PC-9 (cell line): Measurements from ENCODE around the gene NEFH. TPM values are rescaled to one million over a fixed set of nuclear protein-coding genes. Genes with fewer than 3 reads are reported as not detected.
"Not testable (repeated sequence)": the region's sequence is repeated elsewhere in the genome, so short reads cannot be mapped to it uniquely, and the experiment has no call there.

Experiments used
- BruUV-seq: library from RNA; stranded (reverse); fragments of 400-500 nt; replicated peaks from 2 replicates; lab custom pipeline; 2021; lab: Mats Ljungman, UMichigan
- CTCF ChIA-PET: fragments of 300-600 bp; sonication (Branson Sonifier 250); formaldehyde crosslinking; loops from one replicate; lab custom pipeline; 2022; ENCODE audit warnings: antibody characterized with exemption; lab: Charles Lee
- POLR2A ChIA-PET: fragments of 300-600 bp; sonication (Branson Sonifier 250); formaldehyde crosslinking; loops from one replicate; lab custom pipeline; 2022; ENCODE audit warnings: antibody characterized with exemption; ENCODE audit not compliant: unreplicated experiment; lab: Charles Lee
- DNase-seq, 2 experiments: peaks; one replicate each; pipeline versions ENCODE4 v3.0.0 to v3.0.0-alpha.2; 2015 to 2022; ENCODE audit warnings: mixed read lengths in 1 of 2
- H2AFZ ChIP-seq: fragments of 200-600 bp; sonication (generic); 2 replicates; pipeline ENCODE4 v1.8.1; 2017; ENCODE audit warnings: antibody characterized with exemption
- H3F3A ChIP-seq: fragments of 200-600 bp; sonication (generic); 2 replicates; pipeline ENCODE4 v1.8.1; 2017; ENCODE audit warnings: antibody characterized with exemption, mild to moderate bottlenecking, low read depth; ENCODE audit not compliant: insufficient read depth
- H3K27ac ChIP-seq: fragments of 200-600 bp; sonication (generic); 2 replicates; pipeline ENCODE4 v1.6.1; 2016; ENCODE audit warnings: mixed run types
- H3K27me3 ChIP-seq: fragments of 200-600 bp; sonication (generic); 2 replicates; pipeline ENCODE4 v1.6.1; 2016; ENCODE audit warnings: low read depth, mixed run types; ENCODE audit not compliant: insufficient read depth
- H3K36me3 ChIP-seq: fragments of 200-600 bp; sonication (generic); 2 replicates; pipeline ENCODE4 v1.6.1; 2016; ENCODE audit warnings: low read depth, mixed run types
- H3K4me1 ChIP-seq: fragments of 200-600 bp; sonication (generic); replicated peaks from 2 replicates; pipeline ENCODE4 v1.6.1; 2016; ENCODE audit warnings: mixed run types; ENCODE audit not compliant: insufficient read depth
- H3K4me2 ChIP-seq: fragments of 200-600 bp; sonication (generic); 2 replicates; pipeline ENCODE4 v1.6.1; 2017; ENCODE audit warnings: mixed run types
- H3K4me3 ChIP-seq: fragments of 200-600 bp; sonication (generic); 2 replicates; pipeline ENCODE4 v1.6.1; 2016; ENCODE audit warnings: mixed run types
- H3K79me2 ChIP-seq: fragments of 200-600 bp; sonication (generic); 2 replicates; pipeline ENCODE4 v1.6.1; 2017; ENCODE audit warnings: low read depth, mixed run types
- H3K9me2 ChIP-seq: fragments of 200-600 bp; sonication (generic); 2 replicates; pipeline ENCODE4 v1.8.1; 2017; ENCODE audit warnings: mild to moderate bottlenecking; ENCODE audit not compliant: insufficient read depth
- H3K9me3 ChIP-seq: fragments of 200-600 bp; sonication (generic); 2 replicates; pipeline ENCODE4 v1.8.1; 2016; ENCODE audit warnings: low read depth; ENCODE audit not compliant: insufficient read depth
- H4K20me1 ChIP-seq: fragments of 200-600 bp; sonication (generic); 2 replicates; pipeline ENCODE4 v1.8.1; 2017; ENCODE audit not compliant: insufficient read depth
- EZH2 ChIP-seq: fragments of 200-600 bp; sonication (generic); IDR thresholded peaks from 2 replicates; pipeline ENCODE4 v1.8.0; 2017; ENCODE audit warnings: antibody characterized with exemption, low read depth
- intact Hi-C: fragments of 100-400 bp; cut with micrococcal nuclease; formaldehyde crosslinking; loops from one replicate; pipeline ENCODE4 v1.10.0; 2022; ENCODE audit not compliant: unreplicated experiment
- total RNA-seq: library from RNA; stranded (reverse); gene quantifications from 2 replicates; pipeline ENCODE4 v1.2.3, GENCODE V29; 2021
- TF ChIP-seq, protein P1 (sequence below): fragments of 200-600 bp; sonication (generic); conservative IDR thresholded peaks from 2 replicates; pipeline ENCODE4 v1.6.1; 2017; ENCODE audit warnings: mixed run types, antibody characterized with exemption, mild to moderate bottlenecking, moderate library complexity

NEFH gene
- total RNA-seq, 1 experiment from 2014 or later, result 6.9 TPM

DNA sequence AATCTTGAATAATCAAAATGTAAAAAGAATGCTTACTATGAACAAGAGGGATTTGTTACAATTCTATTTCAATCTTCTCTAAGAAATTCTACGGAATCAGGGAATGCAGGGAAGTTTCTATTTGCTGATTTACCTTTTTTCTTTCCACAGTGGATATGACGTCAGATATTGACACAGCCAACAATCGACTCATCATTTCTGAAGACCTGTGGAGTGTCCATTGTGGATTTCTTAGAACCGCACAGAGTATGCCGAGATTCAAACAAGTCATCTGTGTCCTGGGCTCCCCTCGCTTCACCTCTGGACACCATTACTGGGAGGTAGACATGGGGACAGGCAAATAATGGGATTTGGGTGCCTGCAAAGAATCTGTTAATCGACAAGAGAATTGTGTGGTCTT lies 45.7 kb upstream of the NEFH start:
- H3K9me2 ChIP-seq, result no peaks in the 10 kb centered on the region
- H4K20me1 ChIP-seq, result no peaks in the 10 kb centered on the region
- no peaks in the 10 kb centered on the region for H3K79me2 ChIP-seq
- intact Hi-C loops, result no loop called here
- H3K36me3 ChIP-seq, result no peaks in the 10 kb centered on the region
- DNase-seq, result no peak
- BruUV-seq, result no TSS peak
- no peak for TF ChIP-seq EZH2
- TF ChIP-seq, protein P1, sequence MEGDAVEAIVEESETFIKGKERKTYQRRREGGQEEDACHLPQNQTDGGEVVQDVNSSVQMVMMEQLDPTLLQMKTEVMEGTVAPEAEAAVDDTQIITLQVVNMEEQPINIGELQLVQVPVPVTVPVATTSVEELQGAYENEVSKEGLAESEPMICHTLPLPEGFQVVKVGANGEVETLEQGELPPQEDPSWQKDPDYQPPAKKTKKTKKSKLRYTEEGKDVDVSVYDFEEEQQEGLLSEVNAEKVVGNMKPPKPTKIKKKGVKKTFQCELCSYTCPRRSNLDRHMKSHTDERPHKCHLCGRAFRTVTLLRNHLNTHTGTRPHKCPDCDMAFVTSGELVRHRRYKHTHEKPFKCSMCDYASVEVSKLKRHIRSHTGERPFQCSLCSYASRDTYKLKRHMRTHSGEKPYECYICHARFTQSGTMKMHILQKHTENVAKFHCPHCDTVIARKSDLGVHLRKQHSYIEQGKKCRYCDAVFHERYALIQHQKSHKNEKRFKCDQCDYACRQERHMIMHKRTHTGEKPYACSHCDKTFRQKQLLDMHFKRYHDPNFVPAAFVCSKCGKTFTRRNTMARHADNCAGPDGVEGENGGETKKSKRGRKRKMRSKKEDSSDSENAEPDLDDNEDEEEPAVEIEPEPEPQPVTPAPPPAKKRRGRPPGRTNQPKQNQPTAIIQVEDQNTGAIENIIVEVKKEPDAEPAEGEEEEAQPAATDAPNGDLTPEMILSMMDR, result no peak
- no peaks in the 10 kb centered on the region for H3F3A ChIP-seq
- H2AFZ ChIP-seq, result no peak overlapping the region
- no peaks in the 10 kb centered on the region for H3K9me3 ChIP-seq
- H3K4me1 ChIP-seq, result no peaks in the 10 kb centered on the region
- no peak overlapping the region for H3K27ac ChIP-seq
- ChIA-PET POLR2A (interaction anchor here (0.6 kb wide), 1 partner anchor 648 kb away, joined by 3 read pairs; no protein-coding TSS in a partner anchor), CTCF (no interaction called here)
- no peak overlapping the region for H3K4me2 ChIP-seq
- H3K27me3 ChIP-seq, result no peaks in the 10 kb centered on the region
- H3K4me3 ChIP-seq, result no peak overlapping the region

DNA sequence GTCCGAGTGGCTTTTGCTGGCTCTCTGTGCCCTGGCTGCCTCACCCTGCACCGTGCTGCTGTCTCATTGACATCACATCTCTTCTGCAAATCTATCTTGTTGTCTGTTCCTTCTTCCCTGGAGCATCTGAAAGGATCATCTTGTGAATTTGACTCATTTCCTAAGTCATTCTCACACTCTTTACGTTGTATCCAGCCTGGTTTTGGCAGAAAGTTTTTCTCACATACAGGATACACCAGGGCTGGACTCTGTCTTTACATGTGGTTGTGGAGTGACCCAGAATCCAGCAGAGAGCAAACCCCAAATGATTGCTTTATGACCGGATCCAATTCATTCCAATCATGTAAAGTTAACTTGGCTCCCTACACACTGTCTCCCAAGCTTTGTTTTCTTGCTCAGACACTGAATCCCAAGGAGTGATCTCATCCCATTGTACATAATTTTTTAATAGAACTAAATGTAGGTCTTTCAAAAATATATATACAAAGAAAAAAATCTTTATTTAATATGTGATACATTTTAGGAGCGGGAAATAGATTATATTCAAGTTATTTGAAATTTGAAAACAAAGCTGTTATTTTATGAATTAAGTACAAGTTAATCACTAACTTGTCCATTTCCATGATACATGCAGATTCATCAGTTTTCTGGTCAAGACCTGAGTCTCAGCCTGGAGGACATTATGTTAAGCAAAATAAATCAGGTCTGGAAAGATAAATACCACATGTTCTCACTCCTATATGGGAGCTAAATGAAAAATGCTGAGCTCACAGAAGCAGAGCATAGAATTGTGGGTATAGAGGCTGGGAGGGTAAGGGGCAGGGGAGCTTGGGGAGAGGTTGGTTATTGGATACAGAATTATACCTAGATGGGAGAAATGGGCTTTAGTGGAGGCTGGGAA lies 44.5 kb upstream of the NEFH start:
- intact Hi-C loops, result no loop called here
- no peak overlapping the region for H2AFZ ChIP-seq
- H3K9me3 ChIP-seq, result no peaks in the 10 kb centered on the region
- BruUV-seq, result no TSS peak
- H3K4me3 ChIP-seq, result no peak overlapping the region
- H3K27me3 ChIP-seq, result no peaks in the 10 kb centered on the region
- no peak for DNase-seq
- H3F3A ChIP-seq, result no peaks in the 10 kb centered on the region
- H4K20me1 ChIP-seq, result no peaks in the 10 kb centered on the region
- H3K27ac ChIP-seq, result no peak overlapping the region
- H3K4me1 ChIP-seq, result no peaks in the 10 kb centered on the region
- CTCF ChIA-PET, result no interaction called here
- POLR2A ChIA-PET, result interaction anchor here (0.6 to 0.7 kb wide), 2 partner anchors 55 to 89 kb away, joined by 5 to 6 read pairs; no protein-coding TSS in a partner anchor
- no peak overlapping the region for H3K4me2 ChIP-seq
- H3K9me2 ChIP-seq, result no peaks in the 10 kb centered on the region
- no peaks in the 10 kb centered on the region for H3K36me3 ChIP-seq
- H3K79me2 ChIP-seq, result no peaks in the 10 kb centered on the region
- TF ChIP-seq EZH2, result no peak
- TF ChIP-seq, protein P1, result no peak

DNA sequence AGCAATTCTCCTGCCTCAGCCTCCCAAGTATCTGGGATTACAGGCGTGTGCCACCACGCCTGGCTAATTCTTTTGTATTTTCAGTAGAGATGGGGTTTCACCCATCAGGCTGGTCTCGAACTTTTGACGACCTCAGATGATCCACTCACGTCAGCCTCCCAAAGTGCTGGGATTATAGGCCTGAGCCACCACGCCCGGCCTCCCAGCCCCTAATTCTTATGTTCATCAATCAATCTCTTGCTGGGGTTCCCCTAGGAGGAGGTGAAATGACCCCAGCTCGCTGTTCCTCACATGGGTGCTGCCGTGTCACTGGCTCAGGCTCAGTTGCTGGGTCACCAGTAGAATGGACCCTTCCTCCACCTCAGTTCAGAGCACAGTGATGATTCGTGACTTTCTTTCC lies 41.7 kb upstream of the NEFH start, which contains the start of gene RFPL1:
TSS of gene RFPL1 (plus strand) at position 301 of the 400 bp plus-strand sequence.
- H3K79me2 ChIP-seq, H3K4me3 ChIP-seq, H3K27ac ChIP-seq, H3K9me3 ChIP-seq, H3K4me1 ChIP-seq, H3F3A ChIP-seq, BruUV-seq, H2AFZ ChIP-seq, CTCF ChIA-PET, H3K4me2 ChIP-seq, H3K27me3 ChIP-seq, intact Hi-C loops, H3K9me2 ChIP-seq, H3K36me3 ChIP-seq, POLR2A ChIA-PET, H4K20me1 ChIP-seq, DNase-seq: not testable (repeated sequence)
